SK-N-SH (cell line): Measurements from ENCODE around the gene RAB1A. TPM values are rescaled to one million over a fixed set of nuclear protein-coding genes. Genes with fewer than 3 reads are reported as not detected.

Source experiments
- CTCF ChIA-PET: fragments of 300-600, 350-600 bp; formaldehyde crosslinking; extraction: SDS; loops from one replicate; lab custom pipeline; 2021; lab: Yijun Ruan, JAX
- POLR2A ChIA-PET: fragments of 350-600 bp; sonication (Branson Sonifier 250); formaldehyde crosslinking; extraction: SDS; loops from one replicate; lab custom pipeline; 2020; ENCODE audit warnings: antibody characterized with exemption, inconsistent platforms; lab: Yijun Ruan, JAX
- DNase-seq: peaks from one replicate; pipeline ENCODE4 v3.0.0; 2012
- H2AFZ ChIP-seq: fragments of 200-600 bp; sonication (generic); 2 replicates; pipeline ENCODE4 v1.8.1; 2016; ENCODE audit warnings: antibody characterized with exemption, mild to moderate bottlenecking, low read depth
- H3F3A ChIP-seq: fragments of 200-600 bp; sonication (generic); replicated peaks from 2 replicates; pipeline ENCODE3; 2016; ENCODE audit warnings: antibody characterized with exemption, mild to moderate bottlenecking; ENCODE audit not compliant: insufficient read depth
- H3K27ac ChIP-seq, 2 experiments: fragments of 200-500 bp in 1 of 2; fragments of 200-600 bp in 1 of 2; sonication (Bioruptor generic) in 1 of 2; sonication (generic), shearing (Covaris generic) in 1 of 2; 2 replicates each; pipeline versions ENCODE4 v1.5.1 to v1.6.1; 2014 to 2016; ENCODE audit warnings: low read depth in 2 of 2, inconsistent platforms in 1 of 2, low read length in 1 of 2, mild to moderate bottlenecking in 1 of 2, mixed read lengths in 1 of 2
- H3K27me3 ChIP-seq: fragments of 200-600 bp; sonication (generic), shearing (Covaris generic); 2 replicates; pipeline ENCODE4 v1.6.1; 2016; ENCODE audit warnings: mixed run types; ENCODE audit not compliant: insufficient read depth
- H3K36me3 ChIP-seq, 2 experiments: fragments of 200-500 bp in 1 of 2; fragments of 200-600 bp in 1 of 2; sonication (Bioruptor generic) in 1 of 2; sonication (generic) in 1 of 2; replicated peaks in 1 of 2; 2 replicates each; pipeline versions ENCODE3 to v1.5.1; 2014 to 2016; ENCODE audit warnings: low read length in 1 of 2, mild to moderate bottlenecking in 1 of 2; ENCODE audit not compliant: insufficient read depth in 2 of 2, control insufficient read depth in 1 of 2
- H3K4me1 ChIP-seq, 2 experiments: fragments of 200-500 bp in 1 of 2; fragments of 200-600 bp in 1 of 2; sonication (Bioruptor generic) in 1 of 2; sonication (generic), shearing (Covaris generic) in 1 of 2; 2 replicates each; pipeline versions ENCODE4 v1.5.1 to v1.6.1; 2014 to 2016; ENCODE audit warnings: low read depth in 1 of 2, low read length in 1 of 2, mixed run types in 1 of 2; ENCODE audit not compliant: insufficient read depth in 2 of 2, control insufficient read depth in 1 of 2
- H3K4me2 ChIP-seq: fragments of 200-600 bp; sonication (generic), shearing (Covaris generic); 2 replicates; pipeline ENCODE4 v1.6.1; 2017; ENCODE audit warnings: mixed run types
- H3K4me3 ChIP-seq, 2 experiments: fragments of 200-500 bp in 1 of 2; fragments of 200-600 bp in 1 of 2; sonication (Bioruptor generic) in 1 of 2; sonication (generic), shearing (Covaris generic) in 1 of 2; 2 replicates each; pipeline versions ENCODE4 v1.5.1 to v1.8.1; 2014 to 2016; ENCODE audit warnings: low read depth in 2 of 2, inconsistent platforms in 1 of 2, low read length in 1 of 2, mild to moderate bottlenecking in 1 of 2, mixed read lengths in 1 of 2, moderate library complexity in 1 of 2
- H3K79me2 ChIP-seq: fragments of 200-600 bp; sonication (generic); 2 replicates; pipeline ENCODE4 v1.8.1; 2017; ENCODE audit warnings: mild to moderate bottlenecking; ENCODE audit not compliant: insufficient read depth
- H3K9ac ChIP-seq: fragments of 200-600 bp; sonication (generic); 2 replicates; pipeline ENCODE4 v1.6.1; 2017; ENCODE audit warnings: mixed run types
- H3K9me2 ChIP-seq: fragments of 200-600 bp; sonication (generic); 2 replicates; pipeline ENCODE4 v1.6.1; 2017; ENCODE audit warnings: mixed run types
- H3K9me3 ChIP-seq: fragments of 200-600 bp; sonication (generic); 2 replicates; pipeline ENCODE4 v1.6.1; 2017; ENCODE audit warnings: mixed run types, mild to moderate bottlenecking, moderate library complexity
- H4K20me1 ChIP-seq: fragments of 200-600 bp; sonication (generic); 2 replicates; pipeline ENCODE4 v1.6.1; 2017; ENCODE audit warnings: mild to moderate bottlenecking, mixed run types; ENCODE audit not compliant: insufficient read depth
- CHD2 ChIP-seq: fragments of 150-350 bp; IDR thresholded peaks from 2 replicates; pipeline ENCODE4 v1.6.1; 2018; ENCODE audit warnings: low read length; ENCODE audit not compliant: partially characterized antibody
- ELF1 ChIP-seq: IDR thresholded peaks from 2 replicates; pipeline ENCODE4 v1.4.0; 2012
- EP300 ChIP-seq, 2 experiments: IDR thresholded peaks; 2 replicates each; pipeline versions ENCODE4 v1.4.0 to v1.6.1; 2012; ENCODE audit warnings: borderline replicate concordance in 1 of 2, low read depth in 1 of 2, low read length in 1 of 2
- EZH2phosphoT487 ChIP-seq: fragments of 200-600 bp; sonication (generic); IDR thresholded peaks from 2 replicates; pipeline ENCODE4 v1.6.1; 2017; ENCODE audit warnings: low read depth, mixed run types, mild to moderate bottlenecking, antibody characterized with exemption, moderate library complexity, borderline replicate concordance
- FOSL2 ChIP-seq: IDR thresholded peaks from 2 replicates; pipeline ENCODE4 v1.4.0; 2012; ENCODE audit warnings: low read depth, mild to moderate bottlenecking, moderate library complexity, borderline replicate concordance
- FOXJ3 ChIP-seq: sonication (generic); formaldehyde crosslinking; IDR thresholded peaks from 2 replicates; pipeline ENCODE4 v1.5.1; 2020; ENCODE audit warnings: mild to moderate bottlenecking, missing genetic modification reagents
- FOXM1 ChIP-seq: IDR thresholded peaks from 2 replicates; pipeline ENCODE4 v1.4.0; 2012; ENCODE audit warnings: low read depth, mild to moderate bottlenecking
- GABPA ChIP-seq: IDR thresholded peaks from 2 replicates; pipeline ENCODE4 v1.4.0; 2012; ENCODE audit warnings: low read depth, mild to moderate bottlenecking
- JUND ChIP-seq: IDR thresholded peaks from 2 replicates; pipeline ENCODE4 v1.4.0; 2012
- MEF2A ChIP-seq: IDR thresholded peaks from 2 replicates; pipeline ENCODE4 v1.4.0; 2012; ENCODE audit warnings: low read depth, borderline replicate concordance
- POLR2AphosphoS5 ChIP-seq: IDR thresholded peaks from 2 replicates; pipeline ENCODE4 v1.6.1; 2012; ENCODE audit warnings: low read depth, low read length
- RAD21 ChIP-seq: IDR thresholded peaks from 2 replicates; pipeline ENCODE4 v1.6.1; 2012; ENCODE audit warnings: mild to moderate bottlenecking, low read length
- RCOR1 ChIP-seq: fragments of 150-350 bp; IDR thresholded peaks from 2 replicates; pipeline ENCODE4 v1.6.1; 2017; ENCODE audit warnings: antibody characterized with exemption, low read length
- RFX5 ChIP-seq: IDR thresholded peaks from 2 replicates; pipeline ENCODE4 v1.6.1; 2012; ENCODE audit warnings: mild to moderate bottlenecking, improper control_type of control experiment, low read length
- RXRA ChIP-seq: IDR thresholded peaks from 2 replicates; pipeline ENCODE4 v1.4.0; 2012; ENCODE audit warnings: low read depth, mild to moderate bottlenecking, borderline replicate concordance
- SIN3A ChIP-seq: IDR thresholded peaks from 2 replicates; pipeline ENCODE4 v1.6.1; 2012; ENCODE audit warnings: low read depth, mild to moderate bottlenecking, low read length, moderate library complexity, borderline replicate concordance
- TAF1 ChIP-seq: IDR thresholded peaks from 2 replicates; pipeline ENCODE4 v1.6.1; 2012; ENCODE audit warnings: low read depth, mild to moderate bottlenecking, low read length, moderate library complexity, borderline replicate concordance
- TCF12 ChIP-seq: IDR thresholded peaks from 2 replicates; pipeline ENCODE4 v1.4.0; 2012
- TEAD4 ChIP-seq: IDR thresholded peaks from 2 replicates; pipeline ENCODE4 v1.4.0; 2012; ENCODE audit warnings: mild to moderate bottlenecking, borderline replicate concordance; ENCODE audit not compliant: insufficient read depth
- WGBS: methylation state at CpG from one replicate; pipeline ENCODE4 v1.1.6; 2017; ENCODE audit warnings: low lambda C conversion rate; 5-methylcytosine and 5-hydroxymethylcytosine counted together
- polyA plus RNA-seq, 3 experiments: library from polyadenylated mRNA; depleted of rRNA; stranded (reverse); fragments of >200 nt; gene quantifications; 2 replicates each; pipeline ENCODE4 v1.2.3, GENCODE V29; 2012
- TF ChIP-seq, protein P1 (sequence below): IDR thresholded peaks from 2 replicates; pipeline ENCODE4 v1.4.0; 2012; ENCODE audit warnings: low read depth
- TF ChIP-seq, protein P2 (sequence below): fragments of 150-350 bp; IDR thresholded peaks from 2 replicates; pipeline ENCODE4 v1.6.1; 2017; ENCODE audit warnings: antibody characterized with exemption, low read length, low read depth, borderline replicate concordance
- TF ChIP-seq, protein P3 (sequence below): fragments of 150-350 bp; IDR thresholded peaks from 2 replicates; pipeline ENCODE4 v1.6.1; 2016; ENCODE audit warnings: mild to moderate bottlenecking, low read depth, low read length
- TF ChIP-seq, protein P4 (sequence below): IDR thresholded peaks from 2 replicates; pipeline ENCODE4 v1.4.0; 2012; ENCODE audit warnings: low read depth, borderline replicate concordance
- TF ChIP-seq, protein P5 (sequence below): fragments of 200-600 bp; sonication (generic); IDR thresholded peaks from 2 replicates; pipeline ENCODE4 v1.6.1; 2017; ENCODE audit warnings: antibody characterized with exemption, mild to moderate bottlenecking, moderate library complexity
- TF ChIP-seq, protein P6 (sequence below): IDR thresholded peaks from 2 replicates; pipeline ENCODE4; 2012

Gene RAB1A
- polyA plus RNA-seq, 1 of the 3 experiments (the other 2 are of a cell fraction): 113 TPM

DNA sequence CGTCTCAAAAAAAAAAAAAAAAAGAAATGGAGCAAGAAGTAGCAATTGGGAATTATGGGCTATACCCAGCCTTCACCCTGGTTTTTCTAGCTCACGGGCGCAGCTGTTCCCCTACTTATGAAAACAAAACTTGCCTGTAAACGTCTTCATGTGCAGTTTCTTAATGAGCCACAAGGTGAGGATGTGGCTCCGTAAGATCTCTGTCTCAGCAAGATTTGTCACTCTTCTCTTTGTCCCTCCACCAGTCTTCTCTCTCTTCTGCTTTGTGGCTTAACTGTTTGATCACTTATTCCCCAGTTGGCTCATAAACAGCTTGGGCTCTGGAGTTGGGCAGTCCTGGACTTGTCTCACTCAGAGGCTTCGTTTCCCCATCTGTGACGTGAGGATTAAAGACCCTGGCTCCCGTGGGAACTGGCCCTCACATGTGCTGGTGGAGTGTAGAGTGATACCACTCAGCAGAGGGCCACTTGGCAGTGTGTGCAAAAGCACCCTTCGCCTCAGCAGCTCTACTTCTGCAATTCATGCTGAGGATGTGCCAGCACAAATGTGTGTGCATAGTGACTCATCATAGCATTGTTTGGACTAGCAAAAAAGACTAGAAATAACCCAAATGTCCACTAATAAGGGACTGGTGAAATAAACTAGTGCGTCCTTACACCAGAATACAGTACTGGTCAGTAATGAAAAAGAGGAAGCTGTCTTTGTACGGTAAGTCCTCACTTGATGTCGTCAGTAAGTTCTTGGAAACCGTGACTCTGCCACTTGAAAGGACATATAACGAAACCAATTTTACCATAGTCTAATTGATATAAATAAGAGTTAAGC, 65.0 kb downstream of the RAB1A start:
- Histone ChIP-seq H3K4me2 (peak overlapping the region; percentile 62), H3K9ac (peak overlapping the region; percentile 18; the same call in 1 of the 2 replicates), H3K9me3 (no peaks in the 10 kb centered on the region), H3K4me3 (no peak overlapping the region), H3K79me2 (peaks cover 86% of the 10 kb centered on the region), H3K4me1 (peaks cover 30 to 43% of the 10 kb centered on the region in 2 experiments), H2AFZ (no peak overlapping the region), H3K27me3 (no peaks in the 10 kb centered on the region), H3K36me3 (peaks cover 3 to 5% of the 10 kb centered on the region in 2 experiments), H3K9me2 (no peaks in the 10 kb centered on the region), H3K27ac (peak overlapping the region; percentile 23 to 81; a peak in 2 of 4 replicates), H4K20me1 (peaks cover 48% of the 10 kb centered on the region), H3F3A (peaks cover 28% of the 10 kb centered on the region)
- WGBS: 61% methylated on average over 14 of the region's 14 CpGs
- POLR2A ChIA-PET: interaction anchor here (0.6 kb wide), 1 partner anchor 106 kb away, joined by 3 read pairs; no protein-coding TSS in a partner anchor
- CTCF ChIA-PET: interaction anchor here (0.6 to 1.3 kb wide), 7 partner anchors 21 to 152 kb away, joined by 3 to 5 read pairs (median 4); no protein-coding TSS in a partner anchor
- no peak for DNase-seq
- no peak for TF ChIP-seq POLR2AphosphoS5
- TF ChIP-seq, protein P1, sequence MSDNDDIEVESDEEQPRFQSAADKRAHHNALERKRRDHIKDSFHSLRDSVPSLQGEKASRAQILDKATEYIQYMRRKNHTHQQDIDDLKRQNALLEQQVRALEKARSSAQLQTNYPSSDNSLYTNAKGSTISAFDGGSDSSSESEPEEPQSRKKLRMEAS: 0 out of 2 replicates have a peak, but pooled peaks have one; percentile 48
- no peak for TF ChIP-seq ELF1
- no peak for TF ChIP-seq TEAD4
- no peak for TF ChIP-seq FOXM1
- TF ChIP-seq FOSL2: peak; percentile 78
- TF ChIP-seq, protein P2, sequence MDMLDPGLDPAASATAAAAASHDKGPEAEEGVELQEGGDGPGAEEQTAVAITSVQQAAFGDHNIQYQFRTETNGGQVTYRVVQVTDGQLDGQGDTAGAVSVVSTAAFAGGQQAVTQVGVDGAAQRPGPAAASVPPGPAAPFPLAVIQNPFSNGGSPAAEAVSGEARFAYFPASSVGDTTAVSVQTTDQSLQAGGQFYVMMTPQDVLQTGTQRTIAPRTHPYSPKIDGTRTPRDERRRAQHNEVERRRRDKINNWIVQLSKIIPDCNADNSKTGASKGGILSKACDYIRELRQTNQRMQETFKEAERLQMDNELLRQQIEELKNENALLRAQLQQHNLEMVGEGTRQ: no peak
- TF ChIP-seq JUND: peak; percentile 54; the same call in 1 of the 2 replicates
- TF ChIP-seq TCF12: peak; percentile 46; the same call in 1 of the 2 replicates
- TF ChIP-seq, protein P3, sequence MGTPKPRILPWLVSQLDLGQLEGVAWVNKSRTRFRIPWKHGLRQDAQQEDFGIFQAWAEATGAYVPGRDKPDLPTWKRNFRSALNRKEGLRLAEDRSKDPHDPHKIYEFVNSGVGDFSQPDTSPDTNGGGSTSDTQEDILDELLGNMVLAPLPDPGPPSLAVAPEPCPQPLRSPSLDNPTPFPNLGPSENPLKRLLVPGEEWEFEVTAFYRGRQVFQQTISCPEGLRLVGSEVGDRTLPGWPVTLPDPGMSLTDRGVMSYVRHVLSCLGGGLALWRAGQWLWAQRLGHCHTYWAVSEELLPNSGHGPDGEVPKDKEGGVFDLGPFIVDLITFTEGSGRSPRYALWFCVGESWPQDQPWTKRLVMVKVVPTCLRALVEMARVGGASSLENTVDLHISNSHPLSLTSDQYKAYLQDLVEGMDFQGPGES: no peak
- TF ChIP-seq RFX5: no peak
- no peak for TF ChIP-seq CHD2
- TF ChIP-seq FOXJ3 (CRISPR knock-in tag): no peak
- peak; percentile 17; the same call in 1 of the 2 replicates for TF ChIP-seq SIN3A
- no peak for TF ChIP-seq RXRA
- TF ChIP-seq RAD21: peak; percentile 51
- no peak for TF ChIP-seq RCOR1
- TF ChIP-seq, protein P4, sequence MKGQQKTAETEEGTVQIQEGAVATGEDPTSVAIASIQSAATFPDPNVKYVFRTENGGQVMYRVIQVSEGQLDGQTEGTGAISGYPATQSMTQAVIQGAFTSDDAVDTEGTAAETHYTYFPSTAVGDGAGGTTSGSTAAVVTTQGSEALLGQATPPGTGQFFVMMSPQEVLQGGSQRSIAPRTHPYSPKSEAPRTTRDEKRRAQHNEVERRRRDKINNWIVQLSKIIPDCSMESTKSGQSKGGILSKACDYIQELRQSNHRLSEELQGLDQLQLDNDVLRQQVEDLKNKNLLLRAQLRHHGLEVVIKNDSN: no peak
- TF ChIP-seq, protein P5, sequence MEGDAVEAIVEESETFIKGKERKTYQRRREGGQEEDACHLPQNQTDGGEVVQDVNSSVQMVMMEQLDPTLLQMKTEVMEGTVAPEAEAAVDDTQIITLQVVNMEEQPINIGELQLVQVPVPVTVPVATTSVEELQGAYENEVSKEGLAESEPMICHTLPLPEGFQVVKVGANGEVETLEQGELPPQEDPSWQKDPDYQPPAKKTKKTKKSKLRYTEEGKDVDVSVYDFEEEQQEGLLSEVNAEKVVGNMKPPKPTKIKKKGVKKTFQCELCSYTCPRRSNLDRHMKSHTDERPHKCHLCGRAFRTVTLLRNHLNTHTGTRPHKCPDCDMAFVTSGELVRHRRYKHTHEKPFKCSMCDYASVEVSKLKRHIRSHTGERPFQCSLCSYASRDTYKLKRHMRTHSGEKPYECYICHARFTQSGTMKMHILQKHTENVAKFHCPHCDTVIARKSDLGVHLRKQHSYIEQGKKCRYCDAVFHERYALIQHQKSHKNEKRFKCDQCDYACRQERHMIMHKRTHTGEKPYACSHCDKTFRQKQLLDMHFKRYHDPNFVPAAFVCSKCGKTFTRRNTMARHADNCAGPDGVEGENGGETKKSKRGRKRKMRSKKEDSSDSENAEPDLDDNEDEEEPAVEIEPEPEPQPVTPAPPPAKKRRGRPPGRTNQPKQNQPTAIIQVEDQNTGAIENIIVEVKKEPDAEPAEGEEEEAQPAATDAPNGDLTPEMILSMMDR: peak; percentile 63
- TF ChIP-seq GABPA: no peak
- no peak for TF ChIP-seq MEF2A
- TF ChIP-seq TAF1: no peak
- no peak for TF ChIP-seq EZH2phosphoT487
- TF ChIP-seq EP300 (IDR thresholded peaks at IDR 0.05; ENCODE audit: borderline replicate concordance in 1 of 2, low read depth in 1 of 2, low read length in 1 of 2): no peak
- TF ChIP-seq, protein P6, sequence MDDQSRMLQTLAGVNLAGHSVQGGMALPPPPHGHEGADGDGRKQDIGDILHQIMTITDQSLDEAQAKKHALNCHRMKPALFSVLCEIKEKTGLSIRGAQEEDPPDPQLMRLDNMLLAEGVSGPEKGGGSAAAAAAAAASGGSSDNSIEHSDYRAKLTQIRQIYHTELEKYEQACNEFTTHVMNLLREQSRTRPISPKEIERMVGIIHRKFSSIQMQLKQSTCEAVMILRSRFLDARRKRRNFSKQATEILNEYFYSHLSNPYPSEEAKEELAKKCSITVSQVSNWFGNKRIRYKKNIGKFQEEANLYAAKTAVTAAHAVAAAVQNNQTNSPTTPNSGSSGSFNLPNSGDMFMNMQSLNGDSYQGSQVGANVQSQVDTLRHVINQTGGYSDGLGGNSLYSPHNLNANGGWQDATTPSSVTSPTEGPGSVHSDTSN: no peak
